ENCODE measurements around the gene RAMACL.
A peak's percentile ranks its signal among the peaks of the same experiment; 100 is the strongest.
"Not testable (repeated sequence)": the region's sequence is repeated elsewhere in the genome, so short reads cannot be mapped to it uniquely, and the experiment has no call there.

RAMACL gene

GRCh38 chr6:166586424-166587156 lies at the start of gene RAMACL:
RAMACL (minus strand) TSS chr6:166586678; CDS start chr6:166586477, 201 bp downstream.
- DNase-seq: peak; percentile 21 to 39

- DNase-seq: no peak
Observed at GRCh38 chr6:166635013-166635970, 48.8 kb upstream of the RAMACL start.

DNA sequence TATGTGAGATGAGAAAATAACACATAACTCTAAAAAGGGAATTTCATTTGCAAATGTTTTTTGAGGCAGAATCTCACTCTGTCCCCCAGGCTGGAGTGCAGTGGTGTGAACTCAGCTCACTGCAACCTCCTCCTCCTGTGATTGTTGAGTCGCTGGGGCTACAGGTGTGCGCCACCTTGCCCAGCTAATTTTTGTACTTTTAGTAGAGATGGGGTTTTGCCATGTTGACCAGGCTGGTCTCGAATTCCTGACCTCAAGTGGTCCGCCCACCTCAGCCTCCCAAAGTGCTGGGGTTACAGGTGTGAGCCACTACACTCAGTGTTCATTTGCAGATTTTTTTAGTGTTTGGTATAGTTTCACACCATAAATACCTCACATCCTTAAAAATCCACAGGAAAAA lies 48.1 kb upstream of the RAMACL start:
- not testable (repeated sequence) for DNase-seq

- DNase-seq: no peak
Observed at GRCh38 chr6:166633732-166634535, 47.5 kb upstream of the RAMACL start.

GRCh38 chr6:166632731-166633130 lies 46.3 kb upstream of the RAMACL start:
- DNase-seq: no peak

DNA sequence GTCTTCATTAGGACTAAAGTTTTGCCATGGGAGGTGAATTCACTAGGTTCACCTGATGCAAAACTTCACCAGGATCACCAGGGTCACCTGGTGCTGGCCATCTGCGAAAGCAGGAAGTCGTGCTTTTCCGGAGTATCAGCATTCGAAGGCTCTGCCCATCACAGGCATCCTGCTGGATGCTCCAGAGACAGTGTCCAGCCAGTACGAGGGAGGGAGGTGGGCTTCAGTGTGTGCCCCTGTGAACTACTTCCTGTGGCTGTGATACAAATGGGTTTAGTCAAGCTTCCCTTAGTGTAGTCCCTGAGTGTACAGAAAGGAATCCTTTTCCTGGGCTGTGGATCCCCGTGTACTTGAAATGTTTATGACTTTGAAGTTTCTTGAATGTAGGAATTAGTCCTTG lies 44.0 kb upstream of the RAMACL start:
- no peak for DNase-seq

DNA sequence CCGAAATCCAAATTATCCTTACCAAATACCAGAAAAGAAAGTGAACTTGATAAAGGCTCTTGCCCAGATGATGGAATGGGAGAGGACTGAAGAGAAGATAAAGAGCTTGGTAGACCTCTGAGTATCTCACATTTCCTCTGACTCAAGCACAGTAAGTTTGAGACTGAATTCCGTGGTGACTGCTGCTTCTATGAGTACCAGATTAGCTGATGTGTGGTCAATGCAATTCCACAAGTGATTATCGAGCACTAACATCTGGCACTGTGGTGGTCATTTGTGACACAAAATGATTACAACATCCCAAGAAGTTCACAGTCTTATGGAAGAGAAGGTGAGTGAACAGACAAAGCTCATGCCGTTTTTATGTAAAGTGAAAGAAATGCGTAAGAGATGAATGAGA lies 43.1 kb upstream of the RAMACL start:
- no peak for DNase-seq

DNA sequence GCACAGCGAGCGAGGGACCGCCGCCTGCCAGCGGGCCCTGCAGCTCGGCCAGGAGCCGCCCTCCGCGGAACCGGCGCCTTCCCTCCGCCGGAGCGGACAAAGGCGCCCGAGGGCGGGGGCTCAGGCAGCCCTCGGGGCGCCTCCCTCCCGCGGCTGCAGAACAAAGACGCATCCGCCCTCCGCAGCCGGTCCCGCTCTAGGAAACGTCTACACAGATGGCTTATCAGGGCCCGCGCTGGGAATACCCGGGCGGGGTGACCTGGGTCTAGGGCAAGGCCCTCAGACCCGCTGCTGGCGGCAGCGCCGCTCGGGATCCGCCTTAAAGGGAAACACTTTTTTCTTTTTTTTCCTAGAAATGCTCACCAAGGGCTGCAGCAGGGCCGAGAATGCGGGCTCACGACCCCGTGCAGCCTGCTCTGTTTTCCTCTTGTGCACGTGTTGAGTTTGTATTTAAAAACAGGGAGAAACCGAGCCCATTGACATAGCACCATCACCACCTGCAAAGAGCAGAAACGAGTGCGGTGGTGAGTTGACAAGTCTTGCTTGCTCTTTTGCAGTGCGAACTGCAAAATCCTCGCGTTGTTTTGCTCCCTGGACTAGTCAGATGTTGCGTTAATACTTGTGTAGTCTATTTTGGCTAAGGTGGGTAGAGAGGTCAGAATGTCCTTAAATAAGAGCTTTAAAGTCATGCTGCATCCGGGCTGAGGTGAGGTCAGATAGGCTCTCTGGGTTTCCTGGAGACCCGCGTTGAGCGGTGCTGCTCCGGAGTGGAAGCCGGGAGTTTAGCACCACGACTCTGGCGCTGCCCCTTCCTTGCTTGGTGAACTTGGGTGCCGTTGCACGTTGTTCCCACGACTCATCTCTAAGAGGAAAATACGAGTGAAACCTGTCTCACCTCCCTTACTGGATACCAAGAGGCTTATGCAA lies 41.7 kb upstream of the RAMACL start:
- peak; percentile 41 to 42 for DNase-seq

DNA sequence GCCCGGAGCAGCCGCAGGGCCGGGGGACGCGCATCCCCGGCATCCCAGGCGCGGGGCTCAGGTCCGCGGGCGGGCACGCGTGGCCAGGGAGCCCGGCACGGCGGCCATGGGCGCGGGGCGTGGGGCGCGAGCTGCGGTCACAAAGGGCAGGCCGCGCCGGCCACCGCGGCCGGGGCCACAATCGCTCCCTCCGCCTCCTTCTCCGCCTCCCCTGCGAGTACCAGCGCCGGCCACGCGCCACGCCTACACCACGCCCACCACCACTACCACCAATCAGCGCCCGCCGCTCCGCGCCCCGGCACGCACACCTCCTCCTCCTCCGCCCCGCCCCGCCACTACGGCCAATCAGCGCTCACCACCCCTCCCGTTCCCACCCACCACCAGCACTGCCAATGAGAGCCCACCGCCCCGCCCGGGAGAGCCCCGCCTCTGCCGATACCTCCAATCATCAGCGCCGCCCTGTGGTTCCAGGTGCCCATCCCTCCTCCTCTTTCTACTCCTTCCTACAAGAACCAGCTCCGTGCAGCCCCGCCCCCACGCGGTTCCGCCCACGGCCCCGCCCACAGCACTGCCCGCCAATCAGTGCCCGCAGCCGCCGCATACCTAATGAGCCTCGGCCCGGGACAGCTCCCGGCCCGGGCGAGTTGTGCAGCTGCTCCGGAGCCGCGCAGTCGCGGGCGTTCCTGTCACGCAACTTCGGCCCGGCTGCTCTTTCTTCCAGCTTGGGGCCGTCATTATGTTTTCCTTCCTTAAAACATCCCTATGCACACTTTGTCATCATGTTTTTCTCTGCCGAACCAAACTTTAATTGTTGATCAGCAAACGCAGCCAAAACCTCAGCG lies 40.8 kb upstream of the RAMACL start, which contains the start of gene RPS6KA2:
TSS of gene RPS6KA2 (minus strand) at position 219 of the 842 bp plus-strand sequence. CDS start 232 bp downstream, outside the sequence.
- peak; percentile 100 for DNase-seq

DNA sequence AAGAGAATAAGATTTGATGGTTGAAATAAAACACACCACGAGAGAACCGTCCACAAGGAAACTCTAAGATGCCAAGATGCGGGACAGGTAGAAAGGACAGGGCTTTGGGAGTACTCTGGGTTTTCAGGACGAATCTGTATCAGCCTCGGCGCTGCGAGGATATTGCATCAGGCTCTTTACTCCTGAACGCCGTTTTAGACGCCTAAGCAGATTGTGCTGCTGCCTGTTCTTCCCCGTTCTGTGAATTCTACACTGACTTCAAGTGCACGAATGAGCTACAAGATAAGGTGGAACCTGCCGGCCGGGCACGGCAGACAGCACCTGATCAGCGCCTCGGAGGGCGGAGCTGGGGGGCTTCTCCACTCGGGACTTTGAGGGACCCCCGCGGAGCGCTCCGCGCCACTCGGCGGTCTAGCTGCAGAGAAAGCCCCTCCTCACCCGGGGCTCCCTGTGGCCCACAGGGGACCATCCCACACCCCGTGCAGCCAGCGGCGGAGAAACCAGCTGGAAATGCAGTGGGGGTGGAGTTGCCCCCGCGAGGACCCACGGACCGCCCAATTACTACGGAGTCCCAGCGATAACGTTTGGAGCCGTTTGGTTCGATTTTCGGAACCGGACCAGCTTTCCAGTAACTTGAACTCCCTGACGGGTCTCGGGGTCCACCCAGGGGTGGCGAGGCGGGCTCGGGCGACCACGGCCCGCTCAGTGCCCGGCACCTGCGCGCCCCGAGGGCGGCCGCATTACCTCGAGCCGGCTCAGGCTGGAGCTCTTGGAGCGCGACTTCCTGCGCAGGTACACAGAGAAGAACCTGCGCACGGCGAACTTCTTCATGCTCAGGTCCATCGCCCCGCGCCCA lies 39.9 kb upstream of the RAMACL start:
- peak; percentile 15 to 18 for DNase-seq

DNA sequence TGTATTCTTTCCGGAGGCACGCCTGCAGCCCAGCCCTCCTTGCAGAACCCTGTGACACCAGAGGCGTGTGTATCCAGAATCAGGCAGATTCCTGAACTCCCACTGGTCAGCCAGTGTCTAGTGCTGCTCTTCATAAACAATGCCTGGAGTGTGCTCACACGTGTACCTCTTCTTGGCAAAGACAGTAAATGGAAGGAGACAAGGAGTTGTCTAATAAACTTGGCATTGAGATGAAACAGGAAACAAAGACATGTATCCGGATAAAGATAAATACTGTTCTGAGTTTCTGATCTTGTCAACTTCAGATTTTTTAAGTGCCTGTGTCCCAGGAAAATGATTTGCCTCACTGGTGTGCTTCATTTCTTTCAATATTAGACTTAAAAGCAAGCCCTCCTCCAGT lies 38.9 kb upstream of the RAMACL start:
- no peak for DNase-seq

DNA sequence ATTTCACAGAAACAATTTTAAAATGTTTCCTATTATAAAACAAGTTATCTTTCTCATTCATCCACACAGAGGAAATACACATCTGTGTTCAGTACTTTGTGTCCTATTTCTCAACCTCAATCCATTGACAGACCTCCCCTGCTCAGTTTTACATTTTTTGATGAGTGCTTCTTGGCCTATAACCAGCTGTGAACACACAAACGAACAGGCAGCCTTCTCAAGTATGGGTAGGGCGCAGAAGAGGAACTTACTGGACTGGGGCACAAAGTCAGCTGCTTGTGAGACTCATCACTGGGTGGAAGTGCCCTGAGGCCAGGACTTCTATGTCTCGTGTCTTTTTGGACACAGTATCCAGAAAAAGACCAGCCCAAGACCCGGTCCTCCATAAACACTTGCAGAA lies 37.8 kb upstream of the RAMACL start:
- no peak for DNase-seq

- no peak for DNase-seq
Observed at GRCh38 chr6:166623318-166623717, 36.8 kb upstream of the RAMACL start.

- no peak for DNase-seq
Observed at GRCh38 chr6:166621114-166621540, 34.6 kb upstream of the RAMACL start.

GRCh38 chr6:166620478-166621113 lies 34.1 kb upstream of the RAMACL start:
- no peak for DNase-seq

DNA sequence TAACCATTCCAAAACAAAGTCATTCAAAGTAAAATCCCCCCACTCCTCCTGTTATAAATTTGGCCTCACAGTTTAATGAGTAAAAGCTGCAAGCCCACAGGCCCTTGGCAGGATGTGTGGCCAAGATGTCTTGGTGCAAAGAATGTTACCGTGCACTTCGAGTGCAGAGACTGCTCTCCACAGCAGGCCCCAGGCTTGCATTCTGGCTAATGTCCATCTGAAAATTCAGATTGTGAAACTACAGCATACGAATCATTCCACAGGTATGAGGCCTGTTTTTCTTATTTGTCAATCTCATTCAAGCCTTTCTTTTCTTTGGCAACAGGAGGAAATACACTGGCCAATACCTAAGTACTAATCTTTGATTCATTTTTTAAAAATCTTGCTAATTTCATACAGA lies 33.4 kb upstream of the RAMACL start:
- DNase-seq: no peak

- DNase-seq: no peak
Observed at GRCh38 chr6:166618866-166619761, 32.6 kb upstream of the RAMACL start.

GRCh38 chr6:166618251-166618650 lies 31.8 kb upstream of the RAMACL start:
- DNase-seq: no peak
